Dendritic cell treated with granulocyte-macrophage colony-stimulating factor and Interleukin-4, amounts not matched to agents 40 ng/mL and 50 ng/mL, for 4 days (primary cell): ENCODE results near the gene BCL7B.
"Not testable (repeated sequence)": the region's sequence is repeated elsewhere in the genome, so short reads cannot be mapped to it uniquely, and the experiment has no call there.

Source experiments
- H3K27ac Mint-ChIP-seq: one replicate; pipeline ENCODE4 v1.8.0; 2022; ENCODE audit warnings: mild to moderate bottlenecking, mixed read lengths
- H3K27me3 Mint-ChIP-seq: one replicate; pipeline ENCODE4 v1.8.0; 2022; ENCODE audit warnings: mild to moderate bottlenecking, mixed read lengths
- H3K36me3 Mint-ChIP-seq: one replicate; pipeline ENCODE4 v1.8.0; 2022; ENCODE audit warnings: low read depth, mixed read lengths
- H3K4me1 Mint-ChIP-seq: one replicate; pipeline ENCODE4 v1.8.0; 2022; ENCODE audit warnings: low read depth, mixed read lengths
- H3K4me3 Mint-ChIP-seq: one replicate; pipeline ENCODE4 v1.8.0; 2022; ENCODE audit warnings: mild to moderate bottlenecking, moderate library complexity, mixed read lengths
- H3K9me3 Mint-ChIP-seq: one replicate; pipeline ENCODE4 v1.8.0; 2022; ENCODE audit warnings: mixed read lengths
- intact Hi-C: fragments of 100-400 bp; cut with micrococcal nuclease; formaldehyde crosslinking; loops from one replicate; pipeline ENCODE4 v1.15.0; 2022

BCL7B gene

GRCh38 chr7:73565675-73566340 lies 8.3 kb upstream of the BCL7B start:
- Mint-ChIP-seq H3K9me3 (no peaks in the 10 kb centered on the region), H3K27me3 (peaks cover under 1% of the 10 kb centered on the region), H3K27ac (peak overlapping the region; percentile 40), H3K4me1 (peaks cover 20% of the 10 kb centered on the region), H3K4me3 (peak overlapping the region; percentile 52), H3K36me3 (peaks cover 22% of the 10 kb centered on the region)
- intact Hi-C loops: no loop called here

GRCh38 chr7:73560109-73560835 lies 2.8 kb upstream of the BCL7B start:
- H3K4me1 Mint-ChIP-seq: peaks cover 38% of the 10 kb centered on the region
- peaks cover 4% of the 10 kb centered on the region for H3K27me3 Mint-ChIP-seq
- intact Hi-C loops: no loop called here
- no peaks in the 10 kb centered on the region for H3K9me3 Mint-ChIP-seq
- no peak overlapping the region for H3K4me3 Mint-ChIP-seq
- H3K27ac Mint-ChIP-seq: no peak overlapping the region
- H3K36me3 Mint-ChIP-seq: peaks cover 20% of the 10 kb centered on the region

- Mint-ChIP-seq H3K27me3 (peaks cover 4% of the 10 kb centered on the region), H3K4me3 (peak overlapping the region; percentile 94), H3K9me3 (no peaks in the 10 kb centered on the region), H3K27ac (peak overlapping the region; percentile 97), H3K4me1 (peaks cover 46% of the 10 kb centered on the region), H3K36me3 (peaks cover 52% of the 10 kb centered on the region)
- intact Hi-C loops: loop anchor here (1.0 kb wide), 2 partner anchors 21 to 35 kb away; partner anchors contain the start of genes BAZ1B and TBL2
Measured at GRCh38 chr7:73557108-73557396, 438 bp downstream of the BCL7B start.

GRCh38 chr7:73556208-73557107 lies 1.0 kb downstream of the BCL7B start:
- H3K9me3 Mint-ChIP-seq: no peaks in the 10 kb centered on the region
- peaks cover 43% of the 10 kb centered on the region for H3K4me1 Mint-ChIP-seq
- peak overlapping the region; percentile 94 for H3K4me3 Mint-ChIP-seq
- peak overlapping the region; percentile 97 for H3K27ac Mint-ChIP-seq
- peaks cover 58% of the 10 kb centered on the region for H3K36me3 Mint-ChIP-seq
- intact Hi-C loops: loop anchor here (1.0 kb wide), 2 partner anchors 22 to 34 kb away; partner anchors contain the start of genes BAZ1B and TBL2
- H3K27me3 Mint-ChIP-seq: peaks cover 4% of the 10 kb centered on the region

GRCh38 chr7:73555411-73555982 lies 2.0 kb downstream of the BCL7B start:
- intact Hi-C loops: no loop called here
- Mint-ChIP-seq H3K4me1 (peaks cover 39% of the 10 kb centered on the region), H3K4me3 (peak overlapping the region; percentile 94), H3K9me3 (no peaks in the 10 kb centered on the region), H3K36me3 (peaks cover 67% of the 10 kb centered on the region), H3K27ac (peak overlapping the region; percentile 18), H3K27me3 (peaks cover under 1% of the 10 kb centered on the region)

GRCh38 chr7:73550093-73550492 lies 7.4 kb downstream of the BCL7B start:
- not testable (repeated sequence) for H3K9me3 Mint-ChIP-seq

GRCh38 chr7:73549176-73549575 lies 8.3 kb downstream of the BCL7B start:
- Mint-ChIP-seq H3K36me3 (peaks cover 98% of the 10 kb centered on the region), H3K27me3 (no peaks in the 10 kb centered on the region), H3K4me3 (no peak overlapping the region), H3K4me1 (peaks cover 26% of the 10 kb centered on the region), H3K27ac (no peak overlapping the region), H3K9me3 (no peaks in the 10 kb centered on the region)
- intact Hi-C loops: loop anchor here (2.0 kb wide), 1 partner anchor 20 kb away; no protein-coding TSS in a partner anchor

More at GRCh38 chr7:73550093-73550492, 7.4 kb downstream of the BCL7B start:
- Mint-ChIP-seq H3K36me3 (peaks cover 100% of the 10 kb centered on the region), H3K4me1 (peaks cover 35% of the 10 kb centered on the region)
- H3K4me3 Mint-ChIP-seq, intact Hi-C loops, H3K27me3 Mint-ChIP-seq, H3K27ac Mint-ChIP-seq: not testable (repeated sequence)

GRCh38 chr7:73547841-73548240 lies 9.6 kb downstream of the BCL7B start:
- no peaks in the 10 kb centered on the region for H3K9me3 Mint-ChIP-seq
- peaks cover 26% of the 10 kb centered on the region for H3K4me1 Mint-ChIP-seq
- H3K27me3 Mint-ChIP-seq: no peaks in the 10 kb centered on the region
- intact Hi-C loops: loop anchor here (2.0 kb wide), 1 partner anchor 21 kb away; no protein-coding TSS in a partner anchor
- no peak overlapping the region for H3K27ac Mint-ChIP-seq
- peaks cover 98% of the 10 kb centered on the region for H3K36me3 Mint-ChIP-seq
- H3K4me3 Mint-ChIP-seq: no peak overlapping the region

- Mint-ChIP-seq H3K36me3 (peaks cover 98% of the 10 kb centered on the region), H3K4me1 (peaks cover 26% of the 10 kb centered on the region), H3K27me3 (no peaks in the 10 kb centered on the region), H3K27ac (no peak overlapping the region), H3K9me3 (no peaks in the 10 kb centered on the region), H3K4me3 (no peak overlapping the region)
- intact Hi-C loops: no loop called here
Measured at GRCh38 chr7:73544678-73545077, 12.8 kb downstream of the BCL7B start.

- intact Hi-C loops: no loop called here
- Mint-ChIP-seq H3K36me3 (peaks cover 97% of the 10 kb centered on the region), H3K27me3 (no peaks in the 10 kb centered on the region), H3K9me3 (no peaks in the 10 kb centered on the region), H3K27ac (no peak overlapping the region), H3K4me1 (peaks cover 6% of the 10 kb centered on the region), H3K4me3 (no peak overlapping the region)
Measured at GRCh38 chr7:73541722-73542121, 15.8 kb downstream of the BCL7B start.

GRCh38 chr7:73539709-73540108 lies 17.8 kb downstream of the BCL7B start:
- Mint-ChIP-seq H3K4me3 (no peak overlapping the region), H3K9me3 (no peaks in the 10 kb centered on the region), H3K4me1 (no peaks in the 10 kb centered on the region), H3K27ac (no peak overlapping the region), H3K36me3 (peaks cover 97% of the 10 kb centered on the region), H3K27me3 (no peaks in the 10 kb centered on the region)
- intact Hi-C loops: no loop called here

GRCh38 chr7:73538510-73538909 lies 19.0 kb downstream of the BCL7B start:
- H3K4me3 Mint-ChIP-seq, H3K4me1 Mint-ChIP-seq, H3K9me3 Mint-ChIP-seq, H3K27ac Mint-ChIP-seq, intact Hi-C loops, H3K27me3 Mint-ChIP-seq: not testable (repeated sequence)
- H3K36me3 Mint-ChIP-seq: peaks cover 88% of the 10 kb centered on the region

GRCh38 chr7:73537051-73537450 lies 20.4 kb downstream of the BCL7B start:
- Mint-ChIP-seq H3K27ac (no peak overlapping the region), H3K4me3 (no peak overlapping the region), H3K9me3 (no peaks in the 10 kb centered on the region), H3K36me3 (peaks cover 79% of the 10 kb centered on the region), H3K4me1 (no peaks in the 10 kb centered on the region), H3K27me3 (no peaks in the 10 kb centered on the region)
- intact Hi-C loops: no loop called here
